WTC11 (cell line): ENCODE data around the gene C11orf97.

Experiments
- ETV6 ChIP-seq: sonication (generic); formaldehyde crosslinking; IDR thresholded peaks from 2 replicates; pipeline ENCODE4 v1.8.1; 2022; ENCODE audit warnings: mild to moderate bottlenecking, missing genetic modification reagents
- FOXP1 ChIP-seq: sonication (generic); formaldehyde crosslinking; IDR thresholded peaks from 2 replicates; pipeline ENCODE4 v1.8.0; 2022; ENCODE audit warnings: missing genetic modification reagents, mild to moderate bottlenecking, moderate library complexity, borderline replicate concordance
- GABPB1 ChIP-seq: sonication (generic); formaldehyde crosslinking; IDR thresholded peaks from 2 replicates; pipeline ENCODE4 v1.8.1; 2023; ENCODE audit warnings: mild to moderate bottlenecking, missing genetic modification reagents
- SMAD3 ChIP-seq: sonication (generic); formaldehyde crosslinking; IDR thresholded peaks from 2 replicates; pipeline ENCODE4 v1.8.0; 2022; ENCODE audit warnings: missing genetic modification reagents, mild to moderate bottlenecking, borderline replicate concordance
- ZNF232 ChIP-seq: sonication (generic); formaldehyde crosslinking; IDR thresholded peaks from 2 replicates; pipeline ENCODE4 v1.8.0; 2022; ENCODE audit warnings: mild to moderate bottlenecking, missing genetic modification reagents
- TF ChIP-seq, protein P1 (sequence below): fragments of 200-600 bp; IDR thresholded peaks from 2 replicates; pipeline ENCODE4 v1.8.0; 2022; ENCODE audit warnings: antibody characterized with exemption
- TF ChIP-seq, protein P2 (sequence below): sonication (generic); formaldehyde crosslinking; IDR thresholded peaks from 2 replicates; pipeline ENCODE4 v1.8.1; 2023; ENCODE audit warnings: mild to moderate bottlenecking, missing genetic modification reagents, moderate library complexity
- TF ChIP-seq, protein P3 (sequence below): sonication (generic); formaldehyde crosslinking; IDR thresholded peaks from 2 replicates; pipeline ENCODE4 v1.8.1; 2022; ENCODE audit warnings: mild to moderate bottlenecking, moderate library complexity, missing genetic modification reagents
- TF ChIP-seq, protein P4 (sequence below): sonication (generic); formaldehyde crosslinking; IDR thresholded peaks from 2 replicates; pipeline ENCODE4 v1.8.0; 2022; ENCODE audit warnings: mild to moderate bottlenecking, missing genetic modification reagents
- TF ChIP-seq, protein P5 (sequence below): sonication (generic); formaldehyde crosslinking; IDR thresholded peaks from 2 replicates; pipeline ENCODE4 v1.8.0; 2022; ENCODE audit warnings: mild to moderate bottlenecking, missing genetic modification reagents
- TF ChIP-seq, protein P6 (sequence below): sonication (generic); formaldehyde crosslinking; IDR thresholded peaks from 2 replicates; pipeline ENCODE4 v1.8.0; 2022; ENCODE audit warnings: mild to moderate bottlenecking, missing genetic modification reagents
- TF ChIP-seq, protein P7 (sequence below): sonication (generic); formaldehyde crosslinking; IDR thresholded peaks from 2 replicates; pipeline ENCODE4 v1.8.1; 2023; ENCODE audit warnings: mild to moderate bottlenecking, missing genetic modification reagents

DNA sequence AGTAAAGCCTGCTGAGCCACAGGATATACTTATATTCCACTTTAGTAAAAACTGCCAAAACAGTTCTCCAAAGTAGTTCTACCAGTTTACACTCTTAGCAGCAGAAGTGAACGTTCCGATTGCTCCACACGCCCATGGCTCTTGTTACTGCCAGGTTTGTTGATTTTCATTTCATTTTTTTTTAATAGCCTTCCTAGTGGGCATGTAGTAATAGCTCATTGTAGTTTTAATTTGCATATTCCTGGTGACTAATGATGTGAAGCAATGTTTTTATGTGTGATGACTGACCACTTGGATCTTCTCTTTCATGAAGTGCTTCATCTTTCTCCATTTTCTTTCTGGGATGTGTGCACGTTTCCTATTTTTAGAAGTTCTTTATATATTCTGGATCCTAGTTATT is 4.8 kb upstream of the C11orf97 start:
- no peak for TF ChIP-seq SMAD3
- no peak for TF ChIP-seq GABPB1
- TF ChIP-seq, protein P1, sequence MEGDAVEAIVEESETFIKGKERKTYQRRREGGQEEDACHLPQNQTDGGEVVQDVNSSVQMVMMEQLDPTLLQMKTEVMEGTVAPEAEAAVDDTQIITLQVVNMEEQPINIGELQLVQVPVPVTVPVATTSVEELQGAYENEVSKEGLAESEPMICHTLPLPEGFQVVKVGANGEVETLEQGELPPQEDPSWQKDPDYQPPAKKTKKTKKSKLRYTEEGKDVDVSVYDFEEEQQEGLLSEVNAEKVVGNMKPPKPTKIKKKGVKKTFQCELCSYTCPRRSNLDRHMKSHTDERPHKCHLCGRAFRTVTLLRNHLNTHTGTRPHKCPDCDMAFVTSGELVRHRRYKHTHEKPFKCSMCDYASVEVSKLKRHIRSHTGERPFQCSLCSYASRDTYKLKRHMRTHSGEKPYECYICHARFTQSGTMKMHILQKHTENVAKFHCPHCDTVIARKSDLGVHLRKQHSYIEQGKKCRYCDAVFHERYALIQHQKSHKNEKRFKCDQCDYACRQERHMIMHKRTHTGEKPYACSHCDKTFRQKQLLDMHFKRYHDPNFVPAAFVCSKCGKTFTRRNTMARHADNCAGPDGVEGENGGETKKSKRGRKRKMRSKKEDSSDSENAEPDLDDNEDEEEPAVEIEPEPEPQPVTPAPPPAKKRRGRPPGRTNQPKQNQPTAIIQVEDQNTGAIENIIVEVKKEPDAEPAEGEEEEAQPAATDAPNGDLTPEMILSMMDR: no peak
- TF ChIP-seq ZNF232 (CRISPR knock-in tag): no peak
- TF ChIP-seq FOXP1 (CRISPR knock-in tag): no peak
- TF ChIP-seq, protein P2, sequence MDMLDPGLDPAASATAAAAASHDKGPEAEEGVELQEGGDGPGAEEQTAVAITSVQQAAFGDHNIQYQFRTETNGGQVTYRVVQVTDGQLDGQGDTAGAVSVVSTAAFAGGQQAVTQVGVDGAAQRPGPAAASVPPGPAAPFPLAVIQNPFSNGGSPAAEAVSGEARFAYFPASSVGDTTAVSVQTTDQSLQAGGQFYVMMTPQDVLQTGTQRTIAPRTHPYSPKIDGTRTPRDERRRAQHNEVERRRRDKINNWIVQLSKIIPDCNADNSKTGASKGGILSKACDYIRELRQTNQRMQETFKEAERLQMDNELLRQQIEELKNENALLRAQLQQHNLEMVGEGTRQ (CRISPR knock-in tag): no peak
- TF ChIP-seq, protein P3, sequence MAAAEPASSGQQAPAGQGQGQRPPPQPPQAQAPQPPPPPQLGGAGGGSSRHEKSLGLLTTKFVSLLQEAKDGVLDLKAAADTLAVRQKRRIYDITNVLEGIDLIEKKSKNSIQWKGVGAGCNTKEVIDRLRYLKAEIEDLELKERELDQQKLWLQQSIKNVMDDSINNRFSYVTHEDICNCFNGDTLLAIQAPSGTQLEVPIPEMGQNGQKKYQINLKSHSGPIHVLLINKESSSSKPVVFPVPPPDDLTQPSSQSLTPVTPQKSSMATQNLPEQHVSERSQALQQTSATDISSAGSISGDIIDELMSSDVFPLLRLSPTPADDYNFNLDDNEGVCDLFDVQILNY (CRISPR knock-in tag): no peak
- TF ChIP-seq, protein P4, sequence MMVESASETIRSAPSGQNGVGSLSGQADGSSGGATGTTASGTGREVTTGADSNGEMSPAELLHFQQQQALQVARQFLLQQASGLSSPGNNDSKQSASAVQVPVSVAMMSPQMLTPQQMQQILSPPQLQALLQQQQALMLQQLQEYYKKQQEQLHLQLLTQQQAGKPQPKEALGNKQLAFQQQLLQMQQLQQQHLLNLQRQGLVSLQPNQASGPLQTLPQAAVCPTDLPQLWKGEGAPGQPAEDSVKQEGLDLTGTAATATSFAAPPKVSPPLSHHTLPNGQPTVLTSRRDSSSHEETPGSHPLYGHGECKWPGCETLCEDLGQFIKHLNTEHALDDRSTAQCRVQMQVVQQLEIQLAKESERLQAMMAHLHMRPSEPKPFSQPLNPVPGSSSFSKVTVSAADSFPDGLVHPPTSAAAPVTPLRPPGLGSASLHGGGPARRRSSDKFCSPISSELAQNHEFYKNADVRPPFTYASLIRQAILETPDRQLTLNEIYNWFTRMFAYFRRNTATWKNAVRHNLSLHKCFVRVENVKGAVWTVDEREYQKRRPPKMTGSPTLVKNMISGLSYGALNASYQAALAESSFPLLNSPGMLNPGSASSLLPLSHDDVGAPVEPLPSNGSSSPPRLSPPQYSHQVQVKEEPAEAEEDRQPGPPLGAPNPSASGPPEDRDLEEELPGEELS (CRISPR knock-in tag): no peak
- TF ChIP-seq ETV6: no peak
- TF ChIP-seq, protein P5, sequence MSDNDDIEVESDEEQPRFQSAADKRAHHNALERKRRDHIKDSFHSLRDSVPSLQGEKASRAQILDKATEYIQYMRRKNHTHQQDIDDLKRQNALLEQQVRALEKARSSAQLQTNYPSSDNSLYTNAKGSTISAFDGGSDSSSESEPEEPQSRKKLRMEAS (CRISPR knock-in tag): no peak
- TF ChIP-seq, protein P6, sequence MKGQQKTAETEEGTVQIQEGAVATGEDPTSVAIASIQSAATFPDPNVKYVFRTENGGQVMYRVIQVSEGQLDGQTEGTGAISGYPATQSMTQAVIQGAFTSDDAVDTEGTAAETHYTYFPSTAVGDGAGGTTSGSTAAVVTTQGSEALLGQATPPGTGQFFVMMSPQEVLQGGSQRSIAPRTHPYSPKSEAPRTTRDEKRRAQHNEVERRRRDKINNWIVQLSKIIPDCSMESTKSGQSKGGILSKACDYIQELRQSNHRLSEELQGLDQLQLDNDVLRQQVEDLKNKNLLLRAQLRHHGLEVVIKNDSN (CRISPR knock-in tag): no peak
- TF ChIP-seq, protein P7, sequence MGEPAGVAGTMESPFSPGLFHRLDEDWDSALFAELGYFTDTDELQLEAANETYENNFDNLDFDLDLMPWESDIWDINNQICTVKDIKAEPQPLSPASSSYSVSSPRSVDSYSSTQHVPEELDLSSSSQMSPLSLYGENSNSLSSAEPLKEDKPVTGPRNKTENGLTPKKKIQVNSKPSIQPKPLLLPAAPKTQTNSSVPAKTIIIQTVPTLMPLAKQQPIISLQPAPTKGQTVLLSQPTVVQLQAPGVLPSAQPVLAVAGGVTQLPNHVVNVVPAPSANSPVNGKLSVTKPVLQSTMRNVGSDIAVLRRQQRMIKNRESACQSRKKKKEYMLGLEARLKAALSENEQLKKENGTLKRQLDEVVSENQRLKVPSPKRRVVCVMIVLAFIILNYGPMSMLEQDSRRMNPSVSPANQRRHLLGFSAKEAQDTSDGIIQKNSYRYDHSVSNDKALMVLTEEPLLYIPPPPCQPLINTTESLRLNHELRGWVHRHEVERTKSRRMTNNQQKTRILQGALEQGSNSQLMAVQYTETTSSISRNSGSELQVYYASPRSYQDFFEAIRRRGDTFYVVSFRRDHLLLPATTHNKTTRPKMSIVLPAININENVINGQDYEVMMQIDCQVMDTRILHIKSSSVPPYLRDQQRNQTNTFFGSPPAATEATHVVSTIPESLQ (CRISPR knock-in tag): no peak
